ENCODE measurements around the gene TRIL.

Gene TRIL

DNA sequence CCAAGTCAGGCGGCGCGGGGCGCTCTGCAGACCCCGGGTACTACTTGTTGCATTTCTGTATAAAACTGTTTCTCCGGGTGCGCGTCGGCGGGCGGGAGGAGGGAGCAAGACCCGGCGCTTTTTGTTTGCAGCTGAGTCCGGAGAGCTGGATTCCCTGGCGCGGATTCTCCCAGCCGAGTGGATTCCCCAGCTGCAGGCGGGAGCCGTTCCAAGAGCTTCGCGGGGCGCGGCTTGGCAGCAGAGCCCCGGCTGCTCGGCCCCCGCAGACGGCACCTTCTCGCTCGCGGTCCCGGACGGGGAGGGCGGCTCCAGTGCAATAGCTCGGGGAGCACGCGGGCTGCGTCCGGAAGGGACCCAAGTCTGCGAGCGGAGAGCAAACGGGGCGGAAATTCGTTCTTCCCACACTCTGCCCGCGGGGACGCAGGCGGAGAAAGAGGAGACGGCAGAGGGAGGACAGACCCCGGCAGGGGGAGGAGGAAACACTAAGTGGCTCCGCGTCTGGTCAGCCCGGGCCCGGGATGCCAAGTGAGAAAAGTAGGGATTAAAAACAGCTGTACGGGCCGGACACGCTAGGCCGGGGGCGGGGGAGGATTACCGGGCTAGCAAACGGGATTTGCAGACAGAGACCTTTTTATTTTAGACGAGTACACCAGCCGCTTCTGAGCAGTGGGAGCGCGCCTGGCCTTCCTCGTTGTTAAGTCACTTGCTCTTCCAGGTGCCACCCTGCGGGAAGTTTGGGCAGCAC is at the start of gene TRIL:
Gene TRIL, minus strand, starts transcription at position 96 of the 745 bp plus-strand sequence. CDS start 284 bp downstream, outside the sequence.
- no peak for DNase-seq (ENCODE audit: low read depth in 2 of 2)

DNA sequence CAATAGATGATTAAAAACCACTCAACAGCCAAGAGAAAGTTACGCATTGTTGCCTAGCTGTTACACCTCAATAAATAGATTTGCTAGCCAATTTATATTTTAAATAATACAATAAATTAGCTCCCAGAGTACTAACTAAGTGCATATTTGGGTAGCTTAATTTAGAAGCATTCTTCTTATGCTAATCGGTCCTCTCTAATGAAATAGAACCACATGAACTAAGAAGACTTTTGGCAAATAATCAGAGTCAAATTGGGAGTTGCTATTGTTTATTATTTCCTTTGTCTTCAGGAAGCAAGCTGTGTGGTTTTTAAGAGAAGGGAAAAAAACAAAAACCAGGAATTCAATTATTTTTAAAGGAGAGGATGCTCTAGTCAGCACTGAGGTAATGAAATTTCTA is 49.0 kb upstream of the TRIL start:
- DNase-seq (ENCODE audit: low read depth in 2 of 2), result no peak

- DNase-seq (ENCODE audit: low read depth in 2 of 2), result no peak
Observed at GRCh38 chr7:29005829-29006228, 47.7 kb upstream of the TRIL start.

DNA sequence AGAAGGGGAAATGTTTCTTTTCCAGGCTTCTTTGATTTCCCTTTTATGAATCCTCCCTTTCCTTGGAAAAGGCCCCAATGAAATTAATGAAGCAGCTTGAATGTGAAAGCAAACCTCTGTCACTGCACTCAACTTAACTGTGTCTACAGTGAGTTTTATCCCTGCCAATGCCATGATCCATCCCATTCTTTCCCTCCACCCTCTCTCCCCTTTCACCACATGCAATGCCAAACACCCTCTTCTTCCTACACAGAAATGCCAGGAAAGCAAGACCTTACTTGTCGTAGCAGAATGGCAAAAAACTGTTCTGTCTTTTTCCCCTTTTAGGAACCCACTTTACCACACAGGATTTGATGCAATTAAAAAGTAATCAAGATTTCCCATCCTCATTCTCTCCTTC is 47.3 kb upstream of the TRIL start:
- no peak for DNase-seq (ENCODE audit: low read depth in 2 of 2)

DNA sequence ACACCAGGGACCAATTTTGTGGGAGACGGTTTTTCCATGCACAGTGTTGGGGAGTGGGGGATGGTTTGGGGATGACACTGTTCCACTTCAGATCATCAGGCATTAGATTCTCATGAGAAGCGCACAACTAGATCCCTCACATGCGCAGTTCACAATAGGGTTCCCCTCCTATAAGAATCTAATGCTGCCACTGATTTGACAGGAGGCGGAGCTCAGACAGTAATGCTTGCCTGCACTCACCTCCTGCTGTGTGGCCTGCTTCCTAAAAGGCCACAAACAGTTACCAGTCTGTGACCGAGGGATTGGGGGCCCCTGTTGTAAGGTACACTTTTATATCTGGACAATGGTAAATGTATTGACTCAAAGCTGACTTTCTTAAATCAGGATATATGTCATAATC is 45.6 kb upstream of the TRIL start:
- DNase-seq (ENCODE audit: low read depth in 2 of 2), result no peak

DNA sequence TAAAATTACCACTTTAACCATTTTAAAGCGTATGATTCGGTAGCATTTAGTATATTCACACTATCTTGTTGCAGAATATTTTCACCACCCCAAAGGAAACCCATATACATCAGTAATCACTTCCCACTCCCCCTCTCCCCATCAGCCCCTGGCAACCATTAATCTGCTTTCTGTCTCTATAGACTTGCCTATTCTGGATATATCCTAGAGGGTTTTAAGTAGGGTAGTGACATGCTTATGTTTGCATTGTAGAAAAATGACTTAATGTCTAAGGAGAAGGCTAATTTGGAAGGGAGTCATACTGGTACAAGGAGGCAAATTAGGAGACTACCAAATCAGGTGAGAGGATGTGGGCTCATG is 42.6 kb upstream of the TRIL start:
- no peak for DNase-seq (ENCODE audit: low read depth in 2 of 2)

- DNase-seq (ENCODE audit: low read depth in 2 of 2), result no peak
Observed at GRCh38 chr7:28999895-29000716, 42.0 kb upstream of the TRIL start.

DNA sequence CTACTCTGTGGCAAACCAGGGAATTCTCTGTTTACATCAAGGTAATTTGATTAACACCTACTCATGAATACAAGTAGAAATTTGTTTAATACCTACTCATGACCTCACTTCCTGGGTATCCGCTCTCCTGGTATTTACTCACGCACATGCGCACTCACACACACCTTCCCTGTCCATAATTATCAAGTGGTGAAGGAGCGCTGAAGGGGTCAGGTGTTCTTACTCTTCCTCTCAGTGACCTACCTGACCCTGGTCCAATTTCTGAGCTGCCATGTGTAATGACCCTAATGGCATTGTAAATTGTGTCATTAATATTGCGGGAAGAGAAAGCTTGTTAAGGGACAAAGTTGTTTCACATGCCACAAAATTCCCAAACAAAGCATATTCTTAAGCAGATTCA is 41.3 kb upstream of the TRIL start:
- no peak for DNase-seq (ENCODE audit: low read depth in 2 of 2)

- no peak for DNase-seq (ENCODE audit: low read depth in 2 of 2)
Observed at GRCh38 chr7:28998105-28998504, 40.0 kb upstream of the TRIL start.

- DNase-seq (ENCODE audit: low read depth in 2 of 2), result no peak
Observed at GRCh38 chr7:28996836-28997235, 38.7 kb upstream of the TRIL start.

- no peak for DNase-seq (ENCODE audit: low read depth in 2 of 2)
Observed at GRCh38 chr7:28993371-28993770, 35.2 kb upstream of the TRIL start.

GRCh38 chr7:28992798-28993197 is 34.7 kb upstream of the TRIL start:
- DNase-seq (ENCODE audit: low read depth in 2 of 2), result no peak

DNA sequence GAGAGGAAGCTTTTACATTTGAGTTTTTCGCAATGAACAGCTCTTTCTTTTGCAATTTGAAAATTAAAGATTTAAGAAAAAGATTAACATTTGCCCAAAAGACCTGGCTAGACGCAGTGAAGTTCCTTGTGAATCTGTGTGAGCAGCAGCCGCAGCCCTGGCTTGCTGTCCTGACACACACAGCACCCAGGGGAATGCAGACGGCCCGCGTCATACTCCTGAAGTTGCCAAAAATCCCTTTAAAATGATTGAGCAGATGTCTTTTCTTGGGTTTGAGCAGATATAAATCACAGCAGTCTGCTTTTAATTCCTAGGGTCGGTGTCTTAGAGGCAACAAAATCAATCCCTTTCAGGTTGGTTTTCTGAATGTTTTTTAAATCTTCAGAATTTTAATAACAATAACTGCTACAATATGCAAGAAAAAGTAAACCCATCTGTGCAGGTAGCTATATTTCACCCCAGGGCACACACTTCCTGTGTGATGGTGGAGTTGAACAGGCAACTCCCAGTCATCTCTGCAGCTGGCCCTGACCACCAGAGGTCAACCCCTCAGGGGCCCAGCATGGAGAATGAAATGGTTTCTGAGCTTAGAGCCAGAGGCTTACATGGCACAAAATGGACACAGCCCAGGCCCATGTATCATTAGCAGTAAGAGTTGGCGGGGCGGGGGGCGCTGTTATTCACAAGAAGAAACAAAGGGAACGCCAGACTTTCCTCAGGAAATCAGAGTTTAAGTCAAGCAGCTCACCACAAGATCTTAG is 32.2 kb upstream of the TRIL start:
- DNase-seq (ENCODE audit: low read depth in 2 of 2), result no peak

- DNase-seq (ENCODE audit: low read depth in 2 of 2), result no peak
Observed at GRCh38 chr7:28989211-28989980, 31.3 kb upstream of the TRIL start.

DNA sequence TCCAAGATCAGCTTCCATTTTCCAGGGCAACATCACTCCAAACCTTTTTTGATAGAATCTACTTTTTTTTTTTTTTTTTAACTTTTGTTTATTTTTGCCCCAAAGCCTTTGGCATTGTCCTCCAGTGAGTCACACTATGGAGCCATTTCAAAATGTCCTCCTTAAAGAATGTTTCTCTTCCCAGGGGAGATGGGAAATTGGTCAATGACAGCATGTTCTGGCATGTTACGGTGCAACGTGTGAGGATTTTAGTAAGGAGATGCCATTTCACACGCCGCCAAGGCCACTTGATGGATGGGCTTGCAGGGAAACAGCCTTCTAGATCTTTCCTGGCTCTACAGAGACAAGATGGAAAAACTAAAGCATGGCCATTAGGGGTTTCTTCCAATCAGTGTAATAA is 30.7 kb upstream of the TRIL start:
- no peak for DNase-seq (ENCODE audit: low read depth in 2 of 2)

- DNase-seq (ENCODE audit: low read depth in 2 of 2), result no peak
Observed at GRCh38 chr7:28988091-28988490, 30.0 kb upstream of the TRIL start.

GRCh38 chr7:28986765-28987110 is 28.6 kb upstream of the TRIL start:
- DNase-seq (ENCODE audit: low read depth in 2 of 2), result no peak

GRCh38 chr7:28986028-28986764 is 28.1 kb upstream of the TRIL start:
- no peak for DNase-seq (ENCODE audit: low read depth in 2 of 2)

DNA sequence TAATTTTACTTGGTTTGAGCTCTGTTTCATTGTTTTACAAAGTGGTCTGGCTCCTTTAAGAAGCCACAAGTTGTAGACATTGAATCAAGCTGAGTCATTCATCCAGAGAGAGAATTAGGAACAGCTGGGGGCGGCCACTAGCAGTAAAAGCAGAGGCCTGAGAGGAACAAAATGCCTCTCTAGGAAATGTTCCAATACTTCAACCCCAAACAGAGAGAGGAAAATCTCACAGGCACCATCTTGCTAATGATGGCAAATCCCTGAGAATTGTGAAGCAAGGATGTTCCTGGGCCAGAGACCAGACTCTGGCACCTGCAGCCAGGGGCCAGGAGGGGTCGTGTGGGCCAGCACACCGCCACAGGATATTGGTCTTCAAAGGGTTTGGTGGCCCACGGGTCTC is 26.5 kb upstream of the TRIL start:
- no peak for DNase-seq (ENCODE audit: low read depth in 2 of 2)

DNA sequence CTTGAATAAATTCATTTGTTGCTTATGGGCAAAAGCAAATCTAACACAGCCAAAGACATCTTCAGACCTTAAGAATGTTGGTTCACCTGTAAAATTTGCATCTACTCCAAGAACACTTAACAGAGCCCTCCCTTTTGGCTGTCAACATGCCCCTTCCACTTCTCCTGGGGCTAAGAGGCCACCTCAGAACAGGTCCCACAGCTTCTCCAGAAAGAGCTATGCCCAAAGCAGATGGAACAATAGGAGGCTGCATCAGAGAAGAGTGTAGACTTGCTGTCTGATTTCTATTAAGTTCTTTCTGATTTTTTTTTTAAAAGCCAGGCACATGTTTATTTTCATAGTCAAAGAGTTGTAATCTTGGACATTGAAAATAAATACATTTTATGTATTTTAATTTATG is 26.1 kb upstream of the TRIL start:
- no peak for DNase-seq (ENCODE audit: low read depth in 2 of 2)

Measured in stimulated activated CD8-positive, alpha-beta memory T cell treated with anti-CD3 and anti-CD28 coated beads, Interleukin-15, amount 100 ng/mL, for 48 hours (primary cell).